H9 (cell line): Measurements from ENCODE around the gene ASB4. TPM values are rescaled to one million over a fixed set of nuclear protein-coding genes. Genes with fewer than 3 reads are reported as not detected.

ENCODE experiments used
- DNase-seq: peaks from one replicate; pipeline ENCODE4 v3.0.0-alpha.2; 2017
- H2AFZ ChIP-seq: one replicate; pipeline ENCODE4 v1.6.1; 2013; ENCODE audit warnings: mild to moderate bottlenecking, low read length, control low read depth, moderate library complexity
- H2AK5ac ChIP-seq: 2 replicates; pipeline ENCODE4 v1.6.1; 2013; ENCODE audit warnings: low read length, control low read depth, mixed read lengths; ENCODE audit not compliant: insufficient read length
- H2BK120ac ChIP-seq: one replicate; pipeline ENCODE4 v1.6.1; 2013; ENCODE audit warnings: low read depth, mild to moderate bottlenecking, low read length, control low read depth, inconsistent platforms; ENCODE audit not compliant: poor library complexity, severe bottlenecking
- H2BK12ac ChIP-seq: 2 replicates; pipeline ENCODE4 v1.6.1; 2013; ENCODE audit warnings: low read length, control low read depth, mixed read lengths, low read depth; ENCODE audit not compliant: insufficient read length
- H2BK15ac ChIP-seq: 2 replicates; pipeline ENCODE4 v1.6.1; 2013; ENCODE audit warnings: low read depth, low read length, control low read depth
- H2BK20ac ChIP-seq: one replicate; pipeline ENCODE4 v1.6.1; 2013; ENCODE audit warnings: low read depth, mild to moderate bottlenecking, low read length, control low read depth, inconsistent platforms; ENCODE audit not compliant: poor library complexity, severe bottlenecking
- H2BK5ac ChIP-seq: 2 replicates; pipeline ENCODE4 v1.6.1; 2013; ENCODE audit warnings: low read length, control low read depth, mixed read lengths; ENCODE audit not compliant: insufficient read length
- H3K14ac ChIP-seq: 2 replicates; pipeline ENCODE4 v1.6.1; 2013; ENCODE audit warnings: low read length, control low read depth; ENCODE audit not compliant: insufficient read depth
- H3K18ac ChIP-seq: 2 replicates; pipeline ENCODE4 v1.6.1; 2013; ENCODE audit warnings: low read depth, mild to moderate bottlenecking, mixed read lengths, low read length, control low read depth; ENCODE audit not compliant: insufficient read length
- H3K23ac ChIP-seq: 2 replicates; pipeline ENCODE4 v1.6.1; 2013; ENCODE audit warnings: low read length, control low read depth, mixed read lengths, low read depth; ENCODE audit not compliant: insufficient read length
- H3K23me2 ChIP-seq: 2 replicates; pipeline ENCODE4 v1.6.1; 2013; ENCODE audit warnings: low read depth, mild to moderate bottlenecking, mixed read lengths, low read length, control low read depth; ENCODE audit not compliant: insufficient read length, poor library complexity, severe bottlenecking
- H3K27ac ChIP-seq: 2 replicates; pipeline ENCODE4 v1.5.1; 2013; ENCODE audit warnings: low read length, control low read depth, mixed read lengths, low read depth; ENCODE audit not compliant: insufficient read length
- H3K27me3 ChIP-seq: 2 replicates; pipeline ENCODE4 v1.6.1; 2013; ENCODE audit warnings: low read length, control low read depth, inconsistent platforms; ENCODE audit not compliant: insufficient read depth
- H3K4ac ChIP-seq: 2 replicates; pipeline ENCODE4 v1.6.1; 2013; ENCODE audit warnings: low read depth, mild to moderate bottlenecking, control low read depth, inconsistent platforms, low read length, moderate library complexity
- H3K4me1 ChIP-seq: 2 replicates; pipeline ENCODE4 v1.6.1; 2013; ENCODE audit warnings: low read length, control low read depth, inconsistent platforms; ENCODE audit not compliant: insufficient read depth
- H3K4me2 ChIP-seq: 2 replicates; pipeline ENCODE4 v1.6.1; 2013; ENCODE audit warnings: low read length, control low read depth, mixed read lengths; ENCODE audit not compliant: insufficient read length, insufficient read depth
- H3K56ac ChIP-seq: 2 replicates; pipeline ENCODE4 v1.6.1; 2013; ENCODE audit warnings: low read depth, mild to moderate bottlenecking, mixed read lengths, low read length, control low read depth; ENCODE audit not compliant: insufficient read length
- H3K79me1 ChIP-seq: 2 replicates; pipeline ENCODE4 v1.6.1; 2013; ENCODE audit warnings: low read depth, mild to moderate bottlenecking, moderate library complexity, low read length, control low read depth, inconsistent platforms; ENCODE audit not compliant: insufficient read depth, poor library complexity, severe bottlenecking
- H3K79me2 ChIP-seq: 2 replicates; pipeline ENCODE4 v1.6.1; 2013; ENCODE audit warnings: low read length, control low read depth, inconsistent platforms; ENCODE audit not compliant: insufficient read depth
- H3K9ac ChIP-seq: 2 replicates; pipeline ENCODE4 v1.6.1; 2013; ENCODE audit warnings: low read length, control low read depth, mixed read lengths; ENCODE audit not compliant: insufficient read length; ENCODE audit errors: extremely low read depth
- H3K9me3 ChIP-seq: one replicate; pipeline ENCODE4 v1.6.1; 2013; ENCODE audit warnings: low read depth, low read length, inconsistent platforms; ENCODE audit not compliant: control insufficient read depth
- H3T11ph ChIP-seq: one replicate; pipeline ENCODE4 v1.6.1; 2013; ENCODE audit warnings: mild to moderate bottlenecking, low read length, control low read depth, inconsistent platforms
- H4K20me1 ChIP-seq: one replicate; pipeline ENCODE4 v1.6.1; 2013; ENCODE audit not compliant: control insufficient read depth, insufficient read length, insufficient read depth
- H4K5ac ChIP-seq: 2 replicates; pipeline ENCODE4 v1.6.1; 2013; ENCODE audit warnings: low read depth, mild to moderate bottlenecking, mixed read lengths, low read length, control low read depth; ENCODE audit not compliant: insufficient read length
- H4K8ac ChIP-seq: replicated peaks from 2 replicates; pipeline ENCODE4 v1.6.1; 2013; ENCODE audit warnings: low read length, control low read depth, mixed read lengths, low read depth; ENCODE audit not compliant: insufficient read length
- H4K91ac ChIP-seq: 2 replicates; pipeline ENCODE4 v1.6.1; 2013; ENCODE audit warnings: low read depth, mild to moderate bottlenecking, moderate library complexity, mixed read lengths, low read length, control low read depth; ENCODE audit not compliant: insufficient read length
- H3K27ac Mint-ChIP-seq, 3 experiments: 2 replicates in 2 of 3; 3 replicates in 1 of 3; pipeline ENCODE4 v1.8.0; 2020 to 2021; ENCODE audit warnings: mixed read lengths in 3 of 3, mild to moderate bottlenecking in 1 of 3, moderate library complexity in 1 of 3
- H3K27me3 Mint-ChIP-seq: 2 replicates; pipeline ENCODE4 v1.8.0; 2021; ENCODE audit warnings: low read depth, mild to moderate bottlenecking, moderate library complexity, mixed read lengths
- H3K36me3 Mint-ChIP-seq, 3 experiments: 2 replicates in 2 of 3; 3 replicates in 1 of 3; pipeline ENCODE4 v1.8.0; 2020 to 2021; ENCODE audit warnings: low read depth in 3 of 3, mixed read lengths in 3 of 3; ENCODE audit not compliant: insufficient read depth in 1 of 3
- H3K4me1 Mint-ChIP-seq, 2 experiments: 2 replicates each; pipeline ENCODE4 v1.8.0; 2020; ENCODE audit warnings: mixed read lengths in 2 of 2
- H3K4me3 Mint-ChIP-seq, 2 experiments: 2 replicates in 1 of 2; 3 replicates in 1 of 2; pipeline ENCODE4 v1.8.0; 2020 to 2021; ENCODE audit warnings: mild to moderate bottlenecking in 2 of 2, mixed read lengths in 2 of 2, moderate library complexity in 1 of 2
- H3K9me3 Mint-ChIP-seq, 2 experiments: 2 replicates in 1 of 2; 3 replicates in 1 of 2; pipeline ENCODE4 v1.8.0; 2020; ENCODE audit warnings: mild to moderate bottlenecking in 2 of 2, mixed read lengths in 2 of 2, moderate library complexity in 1 of 2
- CTCF ChIP-seq: fragments of 200-600 bp; sonication (generic); conservative IDR thresholded peaks from 3 replicates; pipeline ENCODE4 v1.8.0; 2021; ENCODE audit warnings: antibody characterized with exemption, mild to moderate bottlenecking
- WGBS: extraction: QIAGEN DNeasy Blood & Tissue Kit; methylation state at CpG from one replicate; pipeline ENCODE4 v1.1.7; 2013; ENCODE audit warnings: missing lambda C conversion rate, low lambda C conversion rate, mixed read lengths; ENCODE audit not compliant: insufficient read length; ENCODE audit errors: extremely low coverage; 5-methylcytosine and 5-hydroxymethylcytosine counted together
- total RNA-seq: library from RNA; stranded (reverse); gene quantifications from 2 replicates; pipeline ENCODE4 v1.2.1, GENCODE V29; 2021

ASB4 gene
- total RNA-seq, 1 experiment from 2014 or later, result not detected

- Histone ChIP-seq H3K4ac (no peak overlapping the region), H3K27me3 (no peaks in the 10 kb centered on the region), H3K18ac (no peak overlapping the region), H3K79me2 (no peaks in the 10 kb centered on the region), H4K91ac (no peak overlapping the region), H2BK120ac (no peak overlapping the region), H4K5ac (no peak overlapping the region), H2BK5ac (no peak overlapping the region), H2AFZ (no peak overlapping the region), H3K4me1 (no peaks in the 10 kb centered on the region), H2BK12ac (no peak overlapping the region), H3K23me2 (no peaks in the 10 kb centered on the region), H3T11ph (no peak overlapping the region), H3K23ac (no peak overlapping the region), H3K56ac (no peak overlapping the region), H3K14ac (no peak overlapping the region), H3K79me1 (no peaks in the 10 kb centered on the region), H2BK15ac (no peak overlapping the region), H3K27ac (no peak overlapping the region), H3K9ac (no peak overlapping the region), H2BK20ac (no peak overlapping the region), H3K4me2 (no peak overlapping the region), H3K9me3 (no peaks in the 10 kb centered on the region), H2AK5ac (no peak overlapping the region), H4K20me1 (no peaks in the 10 kb centered on the region), H4K8ac (no peak overlapping the region)
- DNase-seq, result no peak
- TF ChIP-seq CTCF, result no peak
- Mint-ChIP-seq H3K9me3 (no peaks in the 10 kb centered on the region), H3K36me3 (no peaks in the 10 kb centered on the region), H3K4me1 (peaks cover 5 to 7% of the 10 kb centered on the region in 2 experiments; a peak in 3 of 4 replicates), H3K27ac (no peak overlapping the region), H3K27me3 (peaks cover 1% of the 10 kb centered on the region), H3K4me3 (no peak overlapping the region)
- no CpG with 5 or more reads among the region's 6 CpGs for WGBS
These were observed 57.6 kb downstream of the ASB4 start for GRCh38 chr7:95543312-95543711.
